IMR-90 (cell line): ENCODE data around the gene PIEZO2. TPM values are rescaled to one million over a fixed set of nuclear protein-coding genes. Genes with fewer than 3 reads are reported as not detected.

Experiments
- ATAC-seq: fragments of 200-7000 bp; cut with Tn5 transposase; 2 replicates; pipeline ENCODE4 v1.9.1; 2020; ENCODE audit warnings: low read depth, mild to moderate bottlenecking, moderate library complexity
- BruUV-seq: library from RNA; stranded (reverse); fragments of 400-500 nt; replicated peaks from 2 replicates; lab custom pipeline; 2021; lab: Mats Ljungman, UMichigan
- CTCF ChIA-PET: fragments of 300-600 bp; formaldehyde crosslinking; extraction: SDS; loops from one replicate; lab custom pipeline; 2021; ENCODE audit warnings: antibody characterized with exemption; lab: Yijun Ruan, JAX
- POLR2A ChIA-PET: fragments of 300-600 bp; sonication (Branson Sonifier 250); formaldehyde crosslinking; loops from one replicate; lab custom pipeline; 2022; ENCODE audit warnings: antibody characterized with exemption; ENCODE audit not compliant: unreplicated experiment; lab: Charles Lee
- DNase-seq: peaks from one replicate; pipeline ENCODE4 v3.0.0; 2013
- H2AFZ ChIP-seq: replicated peaks from 2 replicates; pipeline ENCODE3; 2013; ENCODE audit warnings: low read length, mild to moderate bottlenecking; ENCODE audit not compliant: poor library complexity
- H2AK5ac ChIP-seq: 2 replicates; pipeline ENCODE4 v1.6.1; 2013; ENCODE audit warnings: low read depth, low read length, inconsistent platforms
- H2AK9ac ChIP-seq: replicated peaks from 2 replicates; pipeline ENCODE3; 2013; ENCODE audit warnings: mild to moderate bottlenecking, low read depth, low read length, moderate library complexity; ENCODE audit not compliant: poor library complexity
- H2BK120ac ChIP-seq: 2 replicates; pipeline ENCODE4 v1.6.1; 2013; ENCODE audit warnings: low read depth, low read length, inconsistent platforms
- H2BK15ac ChIP-seq: 3 replicates; pipeline ENCODE4 v1.6.1; 2013; ENCODE audit warnings: low read depth, low read length, inconsistent platforms
- H2BK20ac ChIP-seq: 2 replicates; pipeline ENCODE4 v1.6.1; 2013; ENCODE audit warnings: low read depth, mild to moderate bottlenecking, inconsistent platforms, low read length, moderate library complexity
- H2BK5ac ChIP-seq: 2 replicates; pipeline ENCODE4 v1.6.1; 2013; ENCODE audit warnings: mild to moderate bottlenecking, low read depth, low read length, inconsistent platforms; ENCODE audit not compliant: poor library complexity, severe bottlenecking
- H3K14ac ChIP-seq: replicated peaks from 2 replicates; pipeline ENCODE4 v1.6.1; 2013; ENCODE audit warnings: low read depth, low read length, inconsistent platforms
- H3K18ac ChIP-seq: 2 replicates; pipeline ENCODE4 v1.6.1; 2013; ENCODE audit warnings: low read depth, low read length, control low read depth
- H3K23ac ChIP-seq: 2 replicates; pipeline ENCODE4 v1.6.1; 2013; ENCODE audit warnings: low read depth, low read length, inconsistent platforms
- H3K27ac ChIP-seq: 2 replicates; pipeline ENCODE4 v1.5.1; 2013; ENCODE audit warnings: mild to moderate bottlenecking, control low read depth, low read length; ENCODE audit not compliant: insufficient read depth
- H3K27me3 ChIP-seq: 2 replicates; pipeline ENCODE4 v1.6.1; 2013; ENCODE audit warnings: low read length; ENCODE audit not compliant: control insufficient read depth, insufficient read depth
- H3K36me3 ChIP-seq: 2 replicates; pipeline ENCODE4 v1.6.1; 2013; ENCODE audit warnings: low read length, mixed read lengths; ENCODE audit not compliant: control insufficient read depth, insufficient read depth
- H3K4ac ChIP-seq: 2 replicates; pipeline ENCODE4 v1.6.1; 2013; ENCODE audit warnings: low read depth, low read length, inconsistent platforms
- H3K4me1 ChIP-seq: 2 replicates; pipeline ENCODE4 v1.6.1; 2013; ENCODE audit warnings: low read length, mixed read lengths; ENCODE audit not compliant: control insufficient read depth, insufficient read depth
- H3K4me2 ChIP-seq: 2 replicates; pipeline ENCODE4 v1.6.1; 2013; ENCODE audit warnings: low read depth, mild to moderate bottlenecking, control low read depth, low read length, moderate library complexity
- H3K4me3 ChIP-seq: 2 replicates; pipeline ENCODE4 v1.5.1; 2013; ENCODE audit warnings: low read depth, mild to moderate bottlenecking, control low read depth, low read length, moderate library complexity; ENCODE audit not compliant: insufficient read depth
- H3K56ac ChIP-seq: 2 replicates; pipeline ENCODE4 v1.6.1; 2013; ENCODE audit warnings: low read length, inconsistent platforms; ENCODE audit not compliant: insufficient read depth; ENCODE audit errors: extremely low read depth
- H3K79me1 ChIP-seq, 2 experiments: 2 replicates each; pipeline ENCODE4 v1.6.1; 2013; ENCODE audit warnings: low read length in 2 of 2, inconsistent platforms in 1 of 2, low read depth in 1 of 2
- H3K9ac ChIP-seq: 2 replicates; pipeline ENCODE4 v1.6.1; 2013; ENCODE audit warnings: low read depth, low read length, control low read depth
- H3K9me1 ChIP-seq: 2 replicates; pipeline ENCODE4 v1.6.1; 2013; ENCODE audit warnings: low read length, inconsistent platforms; ENCODE audit not compliant: insufficient read depth
- H3K9me3 ChIP-seq: 2 replicates; pipeline ENCODE4 v1.6.1; 2013; ENCODE audit warnings: low read length; ENCODE audit not compliant: control insufficient read depth, insufficient read depth
- H4K20me1 ChIP-seq: 2 replicates; pipeline ENCODE4 v1.6.1; 2013; ENCODE audit warnings: low read length, inconsistent platforms; ENCODE audit not compliant: insufficient read depth
- H4K5ac ChIP-seq: 2 replicates; pipeline ENCODE4 v1.6.1; 2013; ENCODE audit warnings: mild to moderate bottlenecking, low read depth, low read length, control low read depth
- H4K8ac ChIP-seq, 2 experiments: 2 replicates each; pipeline ENCODE4 v1.6.1; 2013; ENCODE audit warnings: low read depth in 2 of 2, low read length in 2 of 2, control low read depth in 1 of 2, inconsistent platforms in 1 of 2
- H4K91ac ChIP-seq: 2 replicates; pipeline ENCODE4 v1.6.1; 2013; ENCODE audit warnings: low read depth, low read length, inconsistent platforms; ENCODE audit not compliant: insufficient read depth
- FOS ChIP-seq: fragments of 150-350 bp; IDR thresholded peaks from 2 replicates; pipeline ENCODE4 v1.6.1; 2016; ENCODE audit warnings: low read depth, low read length
- MXI1 ChIP-seq: IDR thresholded peaks from 2 replicates; pipeline ENCODE4 v1.6.1; 2012; ENCODE audit warnings: low read depth, mild to moderate bottlenecking, low read length, moderate library complexity, borderline replicate concordance
- WGBS, 2 experiments: methylation state at CpG; one replicate each; pipeline versions ENCODE4 v1.1.5 to v1.1.7; 2013; ENCODE audit warnings: missing lambda C conversion rate in 2 of 2; ENCODE audit not compliant: insufficient read length in 1 of 2; ENCODE audit errors: extremely low coverage in 2 of 2; 5-methylcytosine and 5-hydroxymethylcytosine counted together
- dilution Hi-C: fragments of 300-500 bp; cut with HindIII; formaldehyde crosslinking; loops from one replicate; pipeline ENCODE4 v1.14.3; 2018; ENCODE audit warnings: low sequenced_read_pairs; ENCODE audit not compliant: unreplicated experiment
- in situ Hi-C: fragments of 300-500 bp; cut with MboI; formaldehyde crosslinking; loops from 3 replicates; pipeline ENCODE4 v1.14.3; 2019; ENCODE audit warnings: low sequenced_read_pairs, inconsistent platforms, mixed read lengths
- intact Hi-C: fragments of 100-400 bp; cut with micrococcal nuclease; formaldehyde crosslinking; loops from 2 replicates; pipeline ENCODE4 v1.10.0; 2022
- polyA plus RNA-seq, 3 experiments: library from polyadenylated mRNA; depleted of rRNA; stranded (reverse); fragments of >200 nt; gene quantifications; 2 replicates each; pipeline ENCODE4 v1.2.3, GENCODE V29; 2012; ENCODE audit warnings: low replicate concordance in 1 of 3
- total RNA-seq: library from RNA; depleted of rRNA; stranded (reverse); fragments of >200 nt; gene quantifications from 2 replicates; pipeline ENCODE4 v1.2.3, GENCODE V29; 2012

The PIEZO2 gene
- total and polyA plus RNA-seq, 2 of the 4 experiments (the other 2 are of a cell fraction) = 2.4 to 4.1 TPM

DNA sequence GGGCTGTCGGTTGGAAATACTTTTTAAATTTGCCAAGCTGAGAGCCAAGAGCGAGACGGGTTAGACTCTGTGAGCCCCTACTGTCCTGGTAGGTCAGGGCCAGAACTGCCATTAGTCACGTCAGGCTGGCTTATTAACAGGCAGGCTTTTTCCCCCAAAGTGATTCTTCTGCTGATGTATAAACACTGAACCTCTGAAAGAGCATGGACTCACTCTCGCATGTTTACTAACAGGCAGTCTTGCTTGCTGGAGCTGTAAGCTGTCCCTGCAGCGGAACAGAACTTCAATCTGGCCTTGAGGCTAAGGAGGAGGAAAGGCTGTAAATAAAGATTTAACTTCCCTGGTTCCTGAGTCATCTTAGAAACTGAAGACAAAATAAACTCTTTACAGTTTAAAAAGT lies 288.4 kb downstream of the PIEZO2 start:
- no peak overlapping the region for H4K5ac ChIP-seq
- no peak overlapping the region for H2AK9ac ChIP-seq
- no peak overlapping the region for H3K23ac ChIP-seq
- peak overlapping the region; percentile 72; the same call in 1 of the 3 replicates for H2BK15ac ChIP-seq
- H3K27ac ChIP-seq = no peak overlapping the region; the same call in 1 of the 2 replicates
- H4K8ac ChIP-seq = no peak overlapping the region
- H3K36me3 ChIP-seq = peaks cover 4% of the 10 kb centered on the region
- H4K91ac ChIP-seq = no peak overlapping the region
- H4K20me1 ChIP-seq = no peaks in the 10 kb centered on the region
- no TSS peak for BruUV-seq
- no peak overlapping the region for H2AK5ac ChIP-seq
- ATAC-seq (peak; percentile 91), DNase-seq (peak; percentile 83)
- peak overlapping the region; percentile 49; the same call in 1 of the 2 replicates for H2BK120ac ChIP-seq
- no peak overlapping the region for H3K9ac ChIP-seq
- dilution Hi-C loops = no loop called here
- no peak overlapping the region for H3K4me3 ChIP-seq
- TF ChIP-seq MXI1 (peak; percentile 55; the same call in 1 of the 2 replicates), FOS (no peak)
- CTCF ChIA-PET = no interaction called here
- no peak overlapping the region for H3K56ac ChIP-seq
- whole genome bisulfite sequencing, 2 experiments = 44% methylated on average over 3 of the region's 6 CpGs; no CpG with 5 or more reads in 1 of the 2 experiments
- H3K4me2 ChIP-seq = no peak overlapping the region
- 0 out of 4 replicates have a peak, but pooled peaks cover 0 to 3% of the 10 kb centered on the region in 2 experiments for H3K79me1 ChIP-seq
- H2BK20ac ChIP-seq = peak overlapping the region; percentile 38
- H3K27me3 ChIP-seq = no peaks in the 10 kb centered on the region
- H3K9me3 ChIP-seq = peaks cover 6% of the 10 kb centered on the region
- peak overlapping the region; percentile 3 for H2BK5ac ChIP-seq
- intact Hi-C loops = loop anchor here (5.0 kb wide), 1 partner anchor 66 kb away; no protein-coding TSS in a partner anchor
- H3K4me1 ChIP-seq = peaks cover 13% of the 10 kb centered on the region
- in situ Hi-C loops = no loop called here
- no peak overlapping the region for H3K14ac ChIP-seq
- no peak overlapping the region for H3K18ac ChIP-seq
- peak overlapping the region; percentile 53 for H2AFZ ChIP-seq
- POLR2A ChIA-PET = no interaction called here
- peaks cover 4% of the 10 kb centered on the region for H3K9me1 ChIP-seq
- no peak overlapping the region for H3K4ac ChIP-seq
